Keratinocyte (primary cell): ENCODE data around the gene ALK.

Source experiments
- EZH2 ChIP-seq: IDR thresholded peaks from one replicate; pipeline ENCODE4 v1.6.1; 2012; ENCODE audit warnings: inconsistent platforms, mild to moderate bottlenecking, low read length, moderate library complexity
- TF ChIP-seq, protein P1 (sequence below), 3 experiments: IDR thresholded peaks in 1 of 3; conservative IDR thresholded peaks in 1 of 3; optimal IDR thresholded peaks in 1 of 3; 2 replicates in 2 of 3; 3 replicates in 1 of 3; pipeline versions ENCODE3 to v1.5.1; 2011; ENCODE audit warnings: low read length in 3 of 3, mild to moderate bottlenecking in 3 of 3, moderate library complexity in 2 of 3, control low read depth in 1 of 3, inconsistent platforms in 1 of 3; ENCODE audit not compliant: insufficient read depth in 2 of 3; ENCODE audit errors: extremely low read depth in 1 of 3

DNA sequence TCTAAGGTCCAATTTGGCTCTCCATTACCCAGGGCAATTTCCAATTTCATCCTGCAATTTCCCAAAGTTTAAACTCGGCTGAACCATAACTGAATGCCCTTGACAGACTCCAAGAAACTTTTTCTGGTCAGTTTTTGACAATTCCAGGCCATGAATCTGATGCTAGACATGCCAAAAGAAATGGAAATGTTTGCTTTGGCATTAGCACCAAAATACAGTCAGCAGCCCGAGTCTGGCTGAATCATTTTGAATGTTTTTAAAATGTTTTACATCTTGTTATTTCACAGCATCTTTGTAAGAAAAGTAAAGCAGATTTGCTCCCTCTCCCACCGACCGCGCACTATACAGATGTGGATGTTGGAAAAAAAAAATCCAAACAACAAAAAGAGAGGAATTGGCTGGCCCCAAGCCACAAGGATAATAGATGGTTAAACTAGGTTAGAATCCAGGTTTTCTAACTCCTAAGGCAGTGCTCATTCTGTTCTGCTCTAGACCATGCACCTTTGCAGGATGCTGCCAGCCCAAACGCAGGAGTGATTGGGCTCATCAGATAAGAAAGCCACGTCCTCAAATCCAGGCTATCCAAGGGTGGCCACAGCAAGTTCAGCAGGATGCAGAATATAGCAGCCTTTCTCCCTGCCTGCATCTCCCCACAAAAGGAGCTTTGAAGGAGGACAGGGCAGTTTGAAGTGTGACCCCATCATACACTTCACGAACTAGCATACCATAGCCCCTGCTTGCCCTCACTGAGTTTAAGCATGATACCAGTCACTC, 167.5 kb downstream of the ALK start:
- TF ChIP-seq, protein P1, sequence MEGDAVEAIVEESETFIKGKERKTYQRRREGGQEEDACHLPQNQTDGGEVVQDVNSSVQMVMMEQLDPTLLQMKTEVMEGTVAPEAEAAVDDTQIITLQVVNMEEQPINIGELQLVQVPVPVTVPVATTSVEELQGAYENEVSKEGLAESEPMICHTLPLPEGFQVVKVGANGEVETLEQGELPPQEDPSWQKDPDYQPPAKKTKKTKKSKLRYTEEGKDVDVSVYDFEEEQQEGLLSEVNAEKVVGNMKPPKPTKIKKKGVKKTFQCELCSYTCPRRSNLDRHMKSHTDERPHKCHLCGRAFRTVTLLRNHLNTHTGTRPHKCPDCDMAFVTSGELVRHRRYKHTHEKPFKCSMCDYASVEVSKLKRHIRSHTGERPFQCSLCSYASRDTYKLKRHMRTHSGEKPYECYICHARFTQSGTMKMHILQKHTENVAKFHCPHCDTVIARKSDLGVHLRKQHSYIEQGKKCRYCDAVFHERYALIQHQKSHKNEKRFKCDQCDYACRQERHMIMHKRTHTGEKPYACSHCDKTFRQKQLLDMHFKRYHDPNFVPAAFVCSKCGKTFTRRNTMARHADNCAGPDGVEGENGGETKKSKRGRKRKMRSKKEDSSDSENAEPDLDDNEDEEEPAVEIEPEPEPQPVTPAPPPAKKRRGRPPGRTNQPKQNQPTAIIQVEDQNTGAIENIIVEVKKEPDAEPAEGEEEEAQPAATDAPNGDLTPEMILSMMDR (optimal IDR thresholded peaks at IDR 0.05 in 1 of 3, IDR thresholded peaks at IDR 0.05 in 1 of 3, conservative IDR thresholded peaks at IDR 0.05 in 1 of 3; ENCODE audit: extremely low read depth in 1 of 3, insufficient read depth in 2 of 3, low read length in 3 of 3): no peak
- TF ChIP-seq EZH2: no peak
